GM21367 (cell line): ENCODE measurements around the gene NT5C2.
"Not testable (repeated sequence)": the region's sequence is repeated elsewhere in the genome, so short reads cannot be mapped to it uniquely, and the experiment has no call there.

Source experiments
- ATAC-seq: cut with Tn5 transposase; IDR thresholded peaks from one replicate; pipeline ENCODE4 v1.9.1; 2021; ENCODE audit not compliant: unreplicated experiment

The NT5C2 gene

GRCh38 chr10:103166523-103166922 lies 26.5 kb downstream of the NT5C2 start:
- ATAC-seq: no peak

GRCh38 chr10:103163766-103164403 lies 29.2 kb downstream of the NT5C2 start:
- not testable (repeated sequence) for ATAC-seq

DNA sequence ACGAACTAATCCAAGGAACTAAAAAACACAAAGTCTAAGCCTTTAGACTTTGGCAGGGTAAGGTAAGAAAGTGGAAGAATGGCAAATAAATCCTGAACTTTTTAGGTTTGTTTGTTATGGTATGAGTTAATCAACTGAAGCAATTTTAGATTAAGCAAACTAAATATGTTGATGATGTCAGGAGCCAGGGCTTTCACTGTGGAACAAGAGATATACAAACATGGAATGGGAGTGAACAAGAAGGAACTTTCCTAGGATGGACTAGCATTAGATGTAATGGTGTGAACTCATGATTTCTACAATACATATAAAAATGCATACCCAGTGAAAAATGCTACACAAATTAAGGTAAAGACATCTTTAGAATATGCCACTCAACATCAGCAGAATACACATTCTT lies 35.8 kb downstream of the NT5C2 start:
- no peak for ATAC-seq

DNA sequence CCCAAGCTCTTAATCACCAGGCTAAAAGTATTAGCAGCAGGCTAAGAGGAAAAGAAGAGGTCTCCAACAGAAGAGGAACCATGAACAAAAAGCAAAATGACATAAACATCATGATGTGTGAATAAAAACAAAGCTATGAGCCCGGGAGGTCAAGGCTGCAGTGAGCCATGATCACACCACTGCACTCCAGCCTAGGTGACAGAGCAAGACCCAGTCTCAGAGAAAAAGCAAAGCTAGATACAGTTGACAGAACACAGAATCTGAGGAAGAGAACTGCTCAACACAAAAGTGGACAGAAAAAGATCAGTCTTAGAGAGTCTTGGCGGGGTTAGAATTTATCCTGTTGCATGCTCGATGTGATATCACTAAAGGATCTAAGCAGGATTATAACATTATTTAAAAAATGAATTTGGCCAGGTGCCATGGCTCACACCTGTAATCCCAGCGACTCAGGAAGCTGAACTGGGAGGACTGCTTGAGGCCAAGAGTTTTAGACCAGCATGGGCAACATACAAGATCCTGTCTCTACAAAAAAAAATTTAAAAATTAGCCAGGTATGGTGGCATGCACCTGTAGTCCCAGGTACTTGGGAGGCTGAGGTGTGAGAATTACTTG lies 37.5 kb downstream of the NT5C2 start:
- ATAC-seq: no peak

- no peak for ATAC-seq
Observed at GRCh38 chr10:103154521-103155299, 38.4 kb downstream of the NT5C2 start.

DNA sequence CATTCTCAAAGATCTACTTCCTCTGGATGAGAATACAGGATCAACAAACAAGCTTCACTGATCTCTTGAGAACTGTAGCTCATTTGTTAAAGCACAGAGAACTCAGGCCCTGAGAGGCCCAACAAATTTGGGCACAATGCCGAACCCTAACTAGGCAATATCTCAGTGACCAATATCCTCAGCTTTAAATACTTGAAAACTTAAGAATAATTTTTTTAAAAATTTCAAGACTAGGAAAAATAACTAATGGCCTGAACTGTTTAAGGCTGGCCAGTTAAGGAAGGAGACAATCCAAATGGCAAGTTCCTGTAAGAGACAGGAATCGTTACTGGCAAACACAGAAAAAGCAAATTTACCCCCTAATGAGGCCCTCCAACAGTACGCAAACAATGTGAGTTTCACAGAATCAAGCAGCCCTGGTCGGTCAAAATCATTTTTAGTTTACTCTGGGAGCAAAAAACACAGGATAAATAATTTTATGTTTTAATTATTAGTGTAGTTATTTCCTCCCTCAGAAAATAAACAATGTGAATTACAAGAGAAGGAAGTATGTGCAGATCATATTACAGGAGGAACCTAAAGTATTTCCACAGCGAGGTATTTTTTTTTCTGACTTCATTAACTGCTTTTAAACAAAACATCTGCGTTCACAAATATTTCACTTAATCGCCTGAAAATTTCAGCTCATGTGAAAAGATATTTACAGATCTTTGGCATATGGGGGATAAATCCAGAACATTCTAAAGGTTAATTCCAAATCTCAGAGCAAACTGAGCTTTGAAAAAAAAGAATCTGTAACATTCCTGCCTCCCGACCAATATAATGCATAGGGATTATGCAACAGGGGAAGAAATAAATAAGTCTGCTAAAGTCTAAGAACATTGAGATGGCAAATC lies 39.5 kb downstream of the NT5C2 start:
- ATAC-seq: no peak

GRCh38 chr10:103149991-103150622 lies 43.0 kb downstream of the NT5C2 start:
- ATAC-seq: no peak

GRCh38 chr10:103147645-103148044 lies 45.4 kb downstream of the NT5C2 start:
- ATAC-seq: no peak

DNA sequence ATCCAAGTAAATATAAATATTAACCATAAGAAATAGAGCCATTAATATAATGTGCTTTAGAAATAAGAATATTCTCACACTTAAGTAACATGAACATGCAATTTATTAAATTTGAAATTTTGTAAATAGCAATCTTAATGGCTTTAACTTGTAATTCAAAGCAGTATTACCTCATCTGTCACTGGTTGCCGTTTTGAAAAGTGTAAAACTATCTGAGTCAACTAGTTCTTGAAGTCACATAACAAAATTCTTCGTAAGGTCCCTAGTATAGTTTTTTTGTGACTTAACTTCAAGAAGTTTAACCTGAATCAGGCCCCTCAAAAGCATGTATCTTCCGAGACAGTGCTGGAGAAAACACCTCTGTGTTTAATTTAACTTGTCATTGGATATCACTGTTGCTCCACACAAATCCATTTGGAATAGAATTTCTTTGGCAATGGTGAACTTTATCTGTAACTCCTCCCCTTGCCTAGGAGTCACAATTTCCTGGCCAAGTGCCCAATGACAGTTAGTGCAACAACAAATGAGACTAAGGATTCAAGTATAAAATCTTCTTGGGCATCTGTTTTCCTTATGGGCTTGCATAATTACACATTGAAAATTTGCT lies 47.1 kb downstream of the NT5C2 start:
- ATAC-seq: no peak

- ATAC-seq: no peak
Observed at GRCh38 chr10:103145046-103145445, 48.0 kb downstream of the NT5C2 start.

DNA sequence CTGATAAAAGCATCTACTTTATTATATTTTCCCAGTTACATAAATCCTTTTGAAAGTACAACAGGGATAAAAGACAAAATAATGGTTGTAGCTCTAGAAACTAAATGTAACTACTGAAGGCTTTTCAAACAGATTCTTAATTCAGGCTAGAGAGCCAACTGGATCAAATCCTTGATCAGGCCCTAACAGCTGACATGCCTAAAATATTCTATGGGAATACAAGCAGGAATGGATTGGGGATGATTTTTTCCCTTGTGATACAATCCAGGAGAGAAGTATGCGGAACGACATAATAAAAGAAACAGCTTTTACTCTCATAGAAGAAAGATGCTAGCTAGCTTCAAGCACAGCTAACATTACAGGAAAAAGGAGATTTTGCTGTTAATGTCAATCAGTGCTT lies 49.0 kb downstream of the NT5C2 start:
- no peak for ATAC-seq

GRCh38 chr10:103143641-103144040 lies 49.4 kb downstream of the NT5C2 start:
- not testable (repeated sequence) for ATAC-seq

DNA sequence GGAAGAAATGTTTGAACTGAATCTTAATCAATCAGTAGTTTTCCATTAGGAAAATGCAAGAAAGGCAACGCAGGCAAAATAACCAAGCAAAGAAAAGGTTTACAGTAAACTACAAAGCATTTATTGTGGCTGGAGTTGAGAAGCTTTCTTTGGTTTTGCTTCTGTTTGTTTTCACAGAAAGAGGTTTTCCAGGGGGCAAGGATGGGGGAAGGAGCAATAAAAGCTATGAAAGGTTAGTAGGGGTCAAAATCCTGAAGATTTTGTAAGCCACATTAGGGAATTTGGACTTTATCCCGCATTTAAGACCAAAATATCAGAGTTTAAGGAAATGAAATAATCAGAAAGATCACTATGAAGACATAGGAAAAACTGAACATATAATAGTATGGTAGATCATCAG lies 51.1 kb downstream of the NT5C2 start:
- ATAC-seq: no peak

DNA sequence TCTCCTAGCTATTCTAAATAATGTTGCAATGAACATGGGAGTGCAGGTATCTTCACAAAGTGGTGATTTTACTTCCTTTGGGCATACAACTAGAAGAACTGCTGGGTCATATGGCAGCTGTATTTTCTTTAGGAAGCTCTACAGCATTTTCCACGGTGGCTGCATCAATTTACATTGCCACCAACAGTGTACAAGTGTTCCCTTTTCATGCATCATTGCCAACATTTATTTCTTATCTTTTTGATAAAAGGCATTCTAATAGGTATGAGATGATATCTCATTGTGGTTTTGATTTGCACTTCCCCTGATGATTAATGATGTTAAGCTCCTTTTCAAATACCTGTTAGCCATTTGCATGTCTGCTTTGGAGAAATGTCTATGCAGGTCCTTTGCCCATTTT lies 52.6 kb downstream of the NT5C2 start:
- no peak for ATAC-seq

DNA sequence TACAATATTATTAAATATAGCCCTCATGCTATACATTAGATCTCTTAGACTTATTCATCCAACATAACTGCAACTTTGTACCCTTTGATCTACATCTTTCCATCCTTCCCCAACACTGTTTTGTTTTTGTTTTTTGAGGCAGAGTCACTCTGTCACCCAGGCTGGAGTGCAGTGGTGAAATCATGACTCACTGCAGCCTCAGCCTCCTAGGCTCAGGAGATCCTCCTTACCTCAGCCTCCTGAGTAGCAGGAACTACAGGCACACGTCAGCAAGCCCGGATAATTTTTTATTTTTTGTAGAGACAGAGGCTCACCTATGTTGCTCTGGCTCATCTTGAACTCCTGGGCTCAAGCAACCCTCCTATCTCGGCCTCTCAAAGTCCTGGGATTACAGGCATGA lies 53.3 kb downstream of the NT5C2 start:
- ATAC-seq: no peak

DNA sequence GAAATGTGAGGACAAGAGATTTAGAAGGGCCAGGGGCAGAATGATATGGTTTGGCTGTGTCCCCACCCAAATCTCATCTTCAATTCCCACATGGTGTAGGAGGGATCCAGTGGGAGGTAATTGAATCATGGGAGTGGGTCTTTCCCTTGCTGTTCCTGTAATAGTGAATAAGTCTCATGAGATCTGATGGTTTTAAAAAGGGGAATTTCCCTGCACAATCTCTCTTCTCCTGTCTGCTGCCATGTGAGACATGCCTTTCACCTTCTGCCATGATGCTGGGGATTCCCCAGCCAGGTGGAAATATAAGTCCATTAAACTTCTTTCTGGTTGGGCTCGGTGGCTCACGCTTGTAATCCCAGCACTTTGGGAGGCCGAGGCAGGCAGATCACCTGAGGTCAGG lies 57.9 kb downstream of the NT5C2 start:
- not testable (repeated sequence) for ATAC-seq

- no peak for ATAC-seq
Observed at GRCh38 chr10:103130910-103131309, 62.2 kb downstream of the NT5C2 start.

DNA sequence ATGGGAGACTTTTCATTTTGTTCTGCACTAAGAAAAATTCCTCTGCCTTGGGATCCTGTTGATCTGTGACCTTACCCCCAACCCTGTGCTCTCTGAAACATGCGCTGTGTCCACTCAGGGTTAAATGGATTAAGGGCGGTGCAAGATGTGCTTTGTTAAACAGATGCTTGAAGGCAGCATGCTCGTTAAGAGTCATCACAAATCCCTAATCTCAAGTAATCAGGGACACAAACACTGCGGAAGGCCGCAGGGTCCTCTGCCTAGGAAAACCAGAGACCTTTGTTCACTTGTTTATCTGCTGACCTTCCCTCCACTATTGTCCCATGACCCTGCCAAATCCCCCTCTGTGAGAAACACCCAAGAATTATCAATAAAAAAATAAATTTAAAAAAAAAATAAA lies 62.9 kb downstream of the NT5C2 start:
- not testable (repeated sequence) for ATAC-seq

DNA sequence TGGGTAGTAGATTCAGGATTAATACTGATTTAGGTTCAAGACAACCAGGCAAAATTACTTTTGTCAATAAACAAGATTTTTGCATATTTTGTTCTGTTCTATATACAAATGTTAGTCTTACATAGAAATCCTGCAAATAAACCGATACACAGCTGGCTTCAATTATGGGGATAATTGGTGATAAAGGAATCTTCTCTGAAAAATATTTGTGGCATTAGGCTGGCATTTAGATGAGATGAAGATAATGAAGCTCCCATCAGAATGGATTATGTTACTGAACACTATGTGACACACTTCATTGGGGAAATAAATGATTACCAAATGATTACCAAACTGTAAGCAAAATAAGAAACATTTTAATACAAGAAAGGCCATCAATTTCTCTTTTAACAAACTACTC lies 65.8 kb downstream of the NT5C2 start:
- ATAC-seq: no peak
